H9 (cell line): ENCODE measurements around the gene S100B. TPM values are rescaled to one million over a fixed set of nuclear protein-coding genes. Genes with fewer than 3 reads are reported as not detected.

ENCODE experiments used
- DNase-seq: peaks from one replicate; pipeline ENCODE4 v3.0.0-alpha.2; 2017
- H2AFZ ChIP-seq: one replicate; pipeline ENCODE4 v1.6.1; 2013; ENCODE audit warnings: mild to moderate bottlenecking, low read length, control low read depth, moderate library complexity
- H2AK5ac ChIP-seq: 2 replicates; pipeline ENCODE4 v1.6.1; 2013; ENCODE audit warnings: low read length, control low read depth, mixed read lengths; ENCODE audit not compliant: insufficient read length
- H2BK120ac ChIP-seq: one replicate; pipeline ENCODE4 v1.6.1; 2013; ENCODE audit warnings: low read depth, mild to moderate bottlenecking, low read length, control low read depth, inconsistent platforms; ENCODE audit not compliant: poor library complexity, severe bottlenecking
- H2BK12ac ChIP-seq: 2 replicates; pipeline ENCODE4 v1.6.1; 2013; ENCODE audit warnings: low read length, control low read depth, mixed read lengths, low read depth; ENCODE audit not compliant: insufficient read length
- H2BK15ac ChIP-seq: 2 replicates; pipeline ENCODE4 v1.6.1; 2013; ENCODE audit warnings: low read depth, low read length, control low read depth
- H2BK20ac ChIP-seq: one replicate; pipeline ENCODE4 v1.6.1; 2013; ENCODE audit warnings: low read depth, mild to moderate bottlenecking, low read length, control low read depth, inconsistent platforms; ENCODE audit not compliant: poor library complexity, severe bottlenecking
- H2BK5ac ChIP-seq: 2 replicates; pipeline ENCODE4 v1.6.1; 2013; ENCODE audit warnings: low read length, control low read depth, mixed read lengths; ENCODE audit not compliant: insufficient read length
- H3K14ac ChIP-seq: 2 replicates; pipeline ENCODE4 v1.6.1; 2013; ENCODE audit warnings: low read length, control low read depth; ENCODE audit not compliant: insufficient read depth
- H3K18ac ChIP-seq: 2 replicates; pipeline ENCODE4 v1.6.1; 2013; ENCODE audit warnings: low read depth, mild to moderate bottlenecking, mixed read lengths, low read length, control low read depth; ENCODE audit not compliant: insufficient read length
- H3K23ac ChIP-seq: 2 replicates; pipeline ENCODE4 v1.6.1; 2013; ENCODE audit warnings: low read length, control low read depth, mixed read lengths, low read depth; ENCODE audit not compliant: insufficient read length
- H3K23me2 ChIP-seq: 2 replicates; pipeline ENCODE4 v1.6.1; 2013; ENCODE audit warnings: low read depth, mild to moderate bottlenecking, mixed read lengths, low read length, control low read depth; ENCODE audit not compliant: insufficient read length, poor library complexity, severe bottlenecking
- H3K27ac ChIP-seq: 2 replicates; pipeline ENCODE4 v1.5.1; 2013; ENCODE audit warnings: low read length, control low read depth, mixed read lengths, low read depth; ENCODE audit not compliant: insufficient read length
- H3K27me3 ChIP-seq: 2 replicates; pipeline ENCODE4 v1.6.1; 2013; ENCODE audit warnings: low read length, control low read depth, inconsistent platforms; ENCODE audit not compliant: insufficient read depth
- H3K4ac ChIP-seq: 2 replicates; pipeline ENCODE4 v1.6.1; 2013; ENCODE audit warnings: low read depth, mild to moderate bottlenecking, control low read depth, inconsistent platforms, low read length, moderate library complexity
- H3K4me1 ChIP-seq: 2 replicates; pipeline ENCODE4 v1.6.1; 2013; ENCODE audit warnings: low read length, control low read depth, inconsistent platforms; ENCODE audit not compliant: insufficient read depth
- H3K4me2 ChIP-seq: 2 replicates; pipeline ENCODE4 v1.6.1; 2013; ENCODE audit warnings: low read length, control low read depth, mixed read lengths; ENCODE audit not compliant: insufficient read length, insufficient read depth
- H3K56ac ChIP-seq: 2 replicates; pipeline ENCODE4 v1.6.1; 2013; ENCODE audit warnings: low read depth, mild to moderate bottlenecking, mixed read lengths, low read length, control low read depth; ENCODE audit not compliant: insufficient read length
- H3K79me1 ChIP-seq: 2 replicates; pipeline ENCODE4 v1.6.1; 2013; ENCODE audit warnings: low read depth, mild to moderate bottlenecking, moderate library complexity, low read length, control low read depth, inconsistent platforms; ENCODE audit not compliant: insufficient read depth, poor library complexity, severe bottlenecking
- H3K79me2 ChIP-seq: 2 replicates; pipeline ENCODE4 v1.6.1; 2013; ENCODE audit warnings: low read length, control low read depth, inconsistent platforms; ENCODE audit not compliant: insufficient read depth
- H3K9ac ChIP-seq: 2 replicates; pipeline ENCODE4 v1.6.1; 2013; ENCODE audit warnings: low read length, control low read depth, mixed read lengths; ENCODE audit not compliant: insufficient read length; ENCODE audit errors: extremely low read depth
- H3K9me3 ChIP-seq: one replicate; pipeline ENCODE4 v1.6.1; 2013; ENCODE audit warnings: low read depth, low read length, inconsistent platforms; ENCODE audit not compliant: control insufficient read depth
- H3T11ph ChIP-seq: one replicate; pipeline ENCODE4 v1.6.1; 2013; ENCODE audit warnings: mild to moderate bottlenecking, low read length, control low read depth, inconsistent platforms
- H4K20me1 ChIP-seq: one replicate; pipeline ENCODE4 v1.6.1; 2013; ENCODE audit not compliant: control insufficient read depth, insufficient read length, insufficient read depth
- H4K5ac ChIP-seq: 2 replicates; pipeline ENCODE4 v1.6.1; 2013; ENCODE audit warnings: low read depth, mild to moderate bottlenecking, mixed read lengths, low read length, control low read depth; ENCODE audit not compliant: insufficient read length
- H4K8ac ChIP-seq: replicated peaks from 2 replicates; pipeline ENCODE4 v1.6.1; 2013; ENCODE audit warnings: low read length, control low read depth, mixed read lengths, low read depth; ENCODE audit not compliant: insufficient read length
- H4K91ac ChIP-seq: 2 replicates; pipeline ENCODE4 v1.6.1; 2013; ENCODE audit warnings: low read depth, mild to moderate bottlenecking, moderate library complexity, mixed read lengths, low read length, control low read depth; ENCODE audit not compliant: insufficient read length
- H3K27ac Mint-ChIP-seq, 3 experiments: 2 replicates in 2 of 3; 3 replicates in 1 of 3; pipeline ENCODE4 v1.8.0; 2020 to 2021; ENCODE audit warnings: mixed read lengths in 3 of 3, mild to moderate bottlenecking in 1 of 3, moderate library complexity in 1 of 3
- H3K27me3 Mint-ChIP-seq: 2 replicates; pipeline ENCODE4 v1.8.0; 2021; ENCODE audit warnings: low read depth, mild to moderate bottlenecking, moderate library complexity, mixed read lengths
- H3K36me3 Mint-ChIP-seq, 3 experiments: 2 replicates in 2 of 3; 3 replicates in 1 of 3; pipeline ENCODE4 v1.8.0; 2020 to 2021; ENCODE audit warnings: low read depth in 3 of 3, mixed read lengths in 3 of 3; ENCODE audit not compliant: insufficient read depth in 1 of 3
- H3K4me1 Mint-ChIP-seq, 2 experiments: 2 replicates each; pipeline ENCODE4 v1.8.0; 2020; ENCODE audit warnings: mixed read lengths in 2 of 2
- H3K4me3 Mint-ChIP-seq, 2 experiments: 2 replicates in 1 of 2; 3 replicates in 1 of 2; pipeline ENCODE4 v1.8.0; 2020 to 2021; ENCODE audit warnings: mild to moderate bottlenecking in 2 of 2, mixed read lengths in 2 of 2, moderate library complexity in 1 of 2
- H3K9me3 Mint-ChIP-seq, 2 experiments: 2 replicates in 1 of 2; 3 replicates in 1 of 2; pipeline ENCODE4 v1.8.0; 2020; ENCODE audit warnings: mild to moderate bottlenecking in 2 of 2, mixed read lengths in 2 of 2, moderate library complexity in 1 of 2
- CTCF ChIP-seq: fragments of 200-600 bp; sonication (generic); conservative IDR thresholded peaks from 3 replicates; pipeline ENCODE4 v1.8.0; 2021; ENCODE audit warnings: antibody characterized with exemption, mild to moderate bottlenecking
- WGBS: extraction: QIAGEN DNeasy Blood & Tissue Kit; methylation state at CpG from one replicate; pipeline ENCODE4 v1.1.7; 2013; ENCODE audit warnings: missing lambda C conversion rate, low lambda C conversion rate, mixed read lengths; ENCODE audit not compliant: insufficient read length; ENCODE audit errors: extremely low coverage; 5-methylcytosine and 5-hydroxymethylcytosine counted together
- total RNA-seq: library from RNA; stranded (reverse); gene quantifications from 2 replicates; pipeline ENCODE4 v1.2.1, GENCODE V29; 2021

The S100B gene
- total RNA-seq, 1 experiment from 2014 or later: 0.26 TPM

DNA sequence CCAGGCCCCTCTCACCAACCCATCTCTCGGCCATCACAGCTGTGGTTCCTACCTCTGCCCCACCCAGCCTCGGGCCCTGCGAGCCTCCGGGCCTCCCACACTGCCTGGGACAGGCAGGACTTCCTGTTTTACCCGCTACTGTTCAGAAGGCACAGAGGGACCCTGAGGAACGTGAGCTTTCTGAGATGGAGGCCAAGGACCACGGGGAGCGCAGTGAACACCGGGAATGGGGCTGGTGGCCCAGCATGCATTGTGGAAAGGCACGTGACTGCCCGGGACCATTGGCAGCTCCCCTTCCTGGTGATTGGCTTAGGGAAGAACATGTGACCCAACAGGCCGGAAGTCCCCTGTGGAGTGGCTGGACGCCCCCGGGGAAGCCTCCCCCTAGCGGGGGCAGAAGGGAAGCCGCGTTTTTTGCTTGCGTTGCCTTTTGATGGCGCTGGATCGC is 7.0 kb downstream of the S100B start:
- Histone ChIP-seq H3K23ac (no peak overlapping the region), H2BK5ac (no peak overlapping the region), H3K4ac (no peak overlapping the region), H3K9ac (no peak overlapping the region), H3K27me3 (no peaks in the 10 kb centered on the region; the same call in 1 of the 2 replicates), H3K4me2 (no peak overlapping the region), H2AFZ (no peak overlapping the region), H3K79me2 (no peaks in the 10 kb centered on the region), H4K8ac (no peak overlapping the region), H4K91ac (no peak overlapping the region), H2BK12ac (no peak overlapping the region), H3T11ph (no peak overlapping the region), H3K79me1 (no peaks in the 10 kb centered on the region), H3K4me1 (no peaks in the 10 kb centered on the region), H4K5ac (no peak overlapping the region), H3K14ac (no peak overlapping the region), H2BK20ac (no peak overlapping the region), H3K27ac (no peak overlapping the region), H3K9me3 (peaks cover 19% of the 10 kb centered on the region), H4K20me1 (no peaks in the 10 kb centered on the region), H2BK15ac (no peak overlapping the region), H3K18ac (no peak overlapping the region), H2BK120ac (no peak overlapping the region), H3K23me2 (no peaks in the 10 kb centered on the region), H2AK5ac (no peak overlapping the region), H3K56ac (no peak overlapping the region)
- Mint-ChIP-seq H3K4me3 (no peak overlapping the region), H3K27me3 (peaks cover 3% of the 10 kb centered on the region; the same call in 1 of the 2 replicates), H3K9me3 (peaks cover 18 to 21% of the 10 kb centered on the region in 2 experiments), H3K36me3 (peaks cover 6 to 15% (median 14%) of the 10 kb centered on the region in 3 experiments), H3K4me1 (peaks cover 4 to 7% of the 10 kb centered on the region in 2 experiments; a peak in 3 of 4 replicates), H3K27ac (no peak overlapping the region)
- no peak for TF ChIP-seq CTCF
- no peak for DNase-seq
- no CpG with 5 or more reads among the region's 20 CpGs for WGBS
